GM12864 (cell line): ENCODE data around the gene FRMD4B.

Source experiments
- DNase-seq: peaks from one replicate; pipeline ENCODE4 v3.0.0-alpha.2; 2011; ENCODE audit warnings: low read depth
- H3K4me3 ChIP-seq: 2 replicates; pipeline ENCODE4 v1.5.1; 2011; ENCODE audit warnings: mild to moderate bottlenecking, low read depth, low read length, control low read depth
- CTCF ChIP-seq: IDR thresholded peaks from 2 replicates; pipeline ENCODE4 v1.5.1; 2011; ENCODE audit warnings: low read depth, mild to moderate bottlenecking, moderate library complexity, low read length, control low read depth, inconsistent platforms; ENCODE audit errors: missing control alignments

Gene FRMD4B

GRCh38 chr3:69219101-69219708 is 166.7 kb downstream of the FRMD4B start:
- H3K4me3 ChIP-seq = no peak overlapping the region
- DNase-seq = no peak
- no peak for TF ChIP-seq CTCF

- no peak overlapping the region for H3K4me3 ChIP-seq
- no peak for TF ChIP-seq CTCF
- no peak for DNase-seq
Measured at GRCh38 chr3:69218079-69218478, 167.8 kb downstream of the FRMD4B start.

GRCh38 chr3:69216981-69217380 is 168.9 kb downstream of the FRMD4B start:
- TF ChIP-seq CTCF = no peak
- no peak overlapping the region for H3K4me3 ChIP-seq
- no peak for DNase-seq

- H3K4me3 ChIP-seq = no peak overlapping the region
- no peak for DNase-seq
- TF ChIP-seq CTCF = no peak
Measured at GRCh38 chr3:69214241-69214640, 171.6 kb downstream of the FRMD4B start.

- no peak overlapping the region for H3K4me3 ChIP-seq
- TF ChIP-seq CTCF = no peak
- DNase-seq = no peak
Measured at GRCh38 chr3:69212411-69213160, 173.3 kb downstream of the FRMD4B start.

- no peak overlapping the region for H3K4me3 ChIP-seq
- DNase-seq = no peak
- TF ChIP-seq CTCF = no peak
Measured at GRCh38 chr3:69210068-69210730, 175.7 kb downstream of the FRMD4B start.
